SU-DHL-6 (cell line): ENCODE measurements around the gene ASPA.

Source experiments
- H2AFZ ChIP-seq: fragments of 200-600 bp; sonication (generic); 2 replicates; pipeline ENCODE4 v1.6.1; 2014; ENCODE audit warnings: low read depth, mild to moderate bottlenecking, moderate library complexity, mixed read lengths, antibody characterized with exemption, low read length; ENCODE audit not compliant: severe bottlenecking
- H3F3A ChIP-seq: fragments of 200-600 bp; shearing (Covaris generic); 2 replicates; pipeline ENCODE4 v1.6.0; 2016; ENCODE audit warnings: antibody characterized with exemption, mild to moderate bottlenecking; ENCODE audit not compliant: insufficient read depth
- H3K27ac ChIP-seq: fragments of 200-600 bp; sonication (generic); 2 replicates; pipeline ENCODE4 v1.5.1; 2016; ENCODE audit warnings: low read depth, mild to moderate bottlenecking, low read length, moderate library complexity, mixed read lengths
- H3K27me3 ChIP-seq: fragments of 200-600 bp; sonication (generic), shearing (Covaris generic); 2 replicates; pipeline ENCODE4 v1.6.0; 2014; ENCODE audit warnings: mild to moderate bottlenecking, low read length
- H3K36me3 ChIP-seq: fragments of 200-600 bp; sonication (generic); 2 replicates; pipeline ENCODE4 v1.6.1; 2014; ENCODE audit warnings: mild to moderate bottlenecking, low read length, mixed read lengths
- H3K4me2 ChIP-seq: fragments of 300-600, 200-600 bp; shearing (Covaris generic), sonication (generic); 2 replicates; pipeline ENCODE4 v1.6.0; 2014; ENCODE audit warnings: low read length, low read depth, mild to moderate bottlenecking; ENCODE audit not compliant: poor library complexity, severe bottlenecking
- H3K4me3 ChIP-seq: fragments of 200-600 bp; sonication (generic); 2 replicates; pipeline ENCODE4 v1.5.1; 2014; ENCODE audit warnings: antibody characterized with exemption, low read length, mild to moderate bottlenecking, mixed read lengths; ENCODE audit not compliant: insufficient read depth, poor library complexity, severe bottlenecking
- H3K79me2 ChIP-seq: fragments of 200-600 bp; sonication (generic); 2 replicates; pipeline ENCODE4 v1.6.1; 2014; ENCODE audit warnings: mild to moderate bottlenecking, low read length, moderate library complexity; ENCODE audit not compliant: insufficient read depth
- H3K9ac ChIP-seq: fragments of 200-600 bp; sonication (generic); 2 replicates; pipeline ENCODE4 v1.7.0; 2014; ENCODE audit warnings: mild to moderate bottlenecking, low read length
- H3K9me2 ChIP-seq: fragments of 200-600 bp; sonication (generic); replicated peaks from 2 replicates; pipeline ENCODE4 v1.6.1; 2014; ENCODE audit warnings: low read length; ENCODE audit not compliant: insufficient read depth
- H3K9me3 ChIP-seq: fragments of 200-600 bp; sonication (generic); 2 replicates; pipeline ENCODE4 v1.6.1; 2014; ENCODE audit warnings: low read length, mixed read lengths; ENCODE audit not compliant: insufficient read depth
- H4K20me1 ChIP-seq: fragments of 200-600 bp; sonication (generic); 2 replicates; pipeline ENCODE4 v1.6.1; 2014; ENCODE audit warnings: low read depth, mild to moderate bottlenecking, antibody characterized with exemption, low read length, moderate library complexity, mixed read lengths
- CTCF ChIP-seq: fragments of 200-600 bp; sonication (generic); IDR thresholded peaks from one replicate; pipeline ENCODE4 v1.5.1; 2017; ENCODE audit warnings: antibody characterized with exemption, mild to moderate bottlenecking, low read length, moderate library complexity; ENCODE audit not compliant: insufficient read depth, poor library complexity, severe bottlenecking
- EZH2phosphoT487 ChIP-seq: fragments of 200-600 bp; sonication (generic), shearing (Covaris generic); conservative IDR thresholded peaks from 2 replicates; pipeline ENCODE4 v1.6.1; 2018; ENCODE audit warnings: mild to moderate bottlenecking, antibody characterized with exemption, low read length, moderate library complexity, mixed read lengths

ASPA gene

DNA sequence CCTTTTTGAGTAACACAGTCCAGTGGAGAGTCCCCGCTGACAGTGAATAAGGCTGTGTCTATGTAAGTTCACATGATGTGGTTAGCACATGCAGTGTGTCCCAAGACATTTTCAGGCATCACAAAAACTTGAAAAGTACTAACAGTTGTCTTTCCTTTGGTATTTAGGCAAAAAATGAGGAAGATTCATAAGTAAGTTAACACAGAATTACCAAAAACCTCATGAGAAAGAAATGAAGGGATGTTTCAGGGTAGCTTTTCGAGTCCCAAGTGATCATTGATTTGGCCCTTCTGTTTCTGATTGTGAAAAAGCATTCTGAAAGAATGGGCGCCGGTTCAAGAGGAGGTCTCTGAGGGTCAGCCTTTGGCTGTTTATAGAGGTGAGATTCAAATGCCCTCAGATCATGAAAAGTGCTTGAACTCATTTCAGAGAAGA, 529 bp upstream of the ASPA start:
- Histone ChIP-seq H2AFZ (no peak overlapping the region), H4K20me1 (no peaks in the 10 kb centered on the region), H3K79me2 (no peaks in the 10 kb centered on the region), H3K9me3 (no peaks in the 10 kb centered on the region), H3K4me3 (no peak overlapping the region), H3K27ac (no peak overlapping the region), H3K27me3 (no peaks in the 10 kb centered on the region), H3K9me2 (no peaks in the 10 kb centered on the region), H3F3A (no peaks in the 10 kb centered on the region), H3K4me2 (no peak overlapping the region), H3K36me3 (no peaks in the 10 kb centered on the region), H3K9ac (no peak overlapping the region)
- TF ChIP-seq CTCF (no peak), EZH2phosphoT487 (no peak)

- Histone ChIP-seq H2AFZ (no peak overlapping the region), H3K4me2 (no peak overlapping the region), H3K9me3 (no peaks in the 10 kb centered on the region), H4K20me1 (no peaks in the 10 kb centered on the region), H3K9ac (no peak overlapping the region), H3F3A (no peaks in the 10 kb centered on the region), H3K79me2 (no peaks in the 10 kb centered on the region), H3K9me2 (no peaks in the 10 kb centered on the region), H3K36me3 (no peaks in the 10 kb centered on the region), H3K27ac (no peak overlapping the region), H3K27me3 (no peaks in the 10 kb centered on the region), H3K4me3 (no peak overlapping the region)
- no peak for TF ChIP-seq EZH2phosphoT487
These were observed 4.2 kb downstream of the ASPA start for GRCh38 chr17:3479988-3480387.

DNA sequence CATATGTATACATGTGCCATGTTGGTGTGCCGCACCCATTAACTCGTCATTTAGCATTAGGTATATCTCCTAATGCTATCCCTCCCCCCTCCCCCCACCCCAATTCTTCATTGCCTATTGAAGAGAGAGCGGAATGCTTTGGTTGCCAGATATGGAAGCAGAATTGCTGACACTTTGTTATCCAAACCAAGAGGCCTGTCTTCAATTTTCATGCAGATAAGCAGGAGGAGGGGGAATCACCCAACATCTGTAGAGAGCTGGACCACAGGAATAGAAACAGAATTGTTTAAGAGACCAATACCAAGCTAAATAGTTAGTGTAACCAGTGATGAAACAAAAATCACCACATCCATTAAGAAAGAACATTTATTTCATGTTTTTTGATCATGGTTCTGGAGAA, 7.1 kb downstream of the ASPA start:
- Histone ChIP-seq H3K4me2 (no peak overlapping the region), H3K36me3 (no peaks in the 10 kb centered on the region), H3F3A (no peaks in the 10 kb centered on the region), H3K9me3 (no peaks in the 10 kb centered on the region), H4K20me1 (no peaks in the 10 kb centered on the region), H3K9ac (no peak overlapping the region), H3K9me2 (no peaks in the 10 kb centered on the region), H3K27me3 (no peaks in the 10 kb centered on the region), H3K27ac (no peak overlapping the region), H2AFZ (no peak overlapping the region), H3K79me2 (no peaks in the 10 kb centered on the region), H3K4me3 (no peak overlapping the region)
- TF ChIP-seq CTCF, result no peak
- no peak for TF ChIP-seq EZH2phosphoT487

DNA sequence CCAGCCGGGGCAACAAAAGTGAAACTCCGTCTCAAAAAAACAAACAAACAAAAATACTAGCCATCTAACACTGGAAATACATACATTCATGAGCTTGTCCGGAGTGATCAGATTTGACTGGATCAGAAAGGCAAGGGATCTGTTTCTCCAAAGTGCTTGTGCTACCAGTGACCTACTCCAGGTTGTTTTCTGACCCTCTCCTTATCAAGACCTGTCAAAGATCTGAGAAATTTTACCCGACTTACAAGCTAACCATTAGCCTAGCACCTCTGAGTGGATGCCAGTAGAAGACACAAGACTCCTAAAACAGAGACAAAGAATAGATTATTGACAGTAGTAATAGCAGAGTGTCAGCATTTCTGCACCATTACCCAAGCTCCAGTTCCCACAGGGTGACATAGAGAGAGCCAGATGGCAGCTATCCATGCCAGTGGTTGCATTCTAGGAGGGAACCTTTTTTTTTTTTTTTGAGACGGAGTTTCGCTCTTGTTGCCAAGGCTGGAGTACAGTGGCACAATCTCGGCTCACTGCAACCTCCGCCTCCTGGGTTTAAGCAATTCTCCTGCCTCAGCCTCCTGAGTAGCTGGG, 9.8 kb downstream of the ASPA start:
- H3K4me2 ChIP-seq, result no peak overlapping the region
- H3K4me3 ChIP-seq, result no peak overlapping the region
- no peaks in the 10 kb centered on the region for H4K20me1 ChIP-seq
- no peaks in the 10 kb centered on the region for H3K9me2 ChIP-seq
- no peak overlapping the region for H3K27ac ChIP-seq
- H2AFZ ChIP-seq, result no peak overlapping the region
- TF ChIP-seq CTCF, result no peak
- no peak for TF ChIP-seq EZH2phosphoT487
- H3K9me3 ChIP-seq, result no peaks in the 10 kb centered on the region
- H3K79me2 ChIP-seq, result no peaks in the 10 kb centered on the region
- no peaks in the 10 kb centered on the region for H3F3A ChIP-seq
- no peaks in the 10 kb centered on the region for H3K27me3 ChIP-seq
- no peak overlapping the region for H3K9ac ChIP-seq
- no peaks in the 10 kb centered on the region for H3K36me3 ChIP-seq
